Activated T-cell treated with anti-CD3 and anti-CD28 coated beads, Interleukin-2, amount 50 U/mL, for 48 hours (primary cell): Measurements from ENCODE around the gene TFB2M.
"Not testable (repeated sequence)": the region's sequence is repeated elsewhere in the genome, so short reads cannot be mapped to it uniquely, and the experiment has no call there.

Experiments
- DNase-seq, 2 experiments: peaks; one replicate each; pipeline ENCODE4 v3.0.0-alpha.2; 2020

The TFB2M gene

GRCh38 chr1:246582301-246583055, 16.4 kb upstream of the TFB2M start:
- no peak for DNase-seq

GRCh38 chr1:246580497-246581370, 14.7 kb upstream of the TFB2M start:
- no peak for DNase-seq

- DNase-seq: no peak
Measured at GRCh38 chr1:246579818-246580217, 13.8 kb upstream of the TFB2M start.

- DNase-seq: no peak
Measured at GRCh38 chr1:246577720-246578106, 11.7 kb upstream of the TFB2M start.

GRCh38 chr1:246577082-246577719, 11.1 kb upstream of the TFB2M start:
- no peak for DNase-seq

GRCh38 chr1:246576709-246577032, 10.6 kb upstream of the TFB2M start:
- no peak for DNase-seq

GRCh38 chr1:246573491-246573890, 7.4 kb upstream of the TFB2M start:
- DNase-seq: no peak

- no peak for DNase-seq
Measured at GRCh38 chr1:246572785-246573184, 6.7 kb upstream of the TFB2M start.

GRCh38 chr1:246571953-246572352, 5.9 kb upstream of the TFB2M start:
- no peak for DNase-seq

- DNase-seq: peak in 1 of 2 experiments; percentile 32
Measured at GRCh38 chr1:246571309-246571708, 5.2 kb upstream of the TFB2M start.

- peak; percentile 37 to 43 for DNase-seq
Measured at GRCh38 chr1:246569248-246570238, 3.5 kb upstream of the TFB2M start.

- DNase-seq: no peak
Measured at GRCh38 chr1:246567646-246568235, 1.7 kb upstream of the TFB2M start.

GRCh38 chr1:246566813-246567645, 968 bp upstream of the TFB2M start:
- no peak for DNase-seq

- no peak for DNase-seq
Measured at GRCh38 chr1:246565751-246566127, 322 bp downstream of the TFB2M start.

GRCh38 chr1:246564839-246565750, 966 bp downstream of the TFB2M start:
- no peak for DNase-seq

- not testable (repeated sequence) for DNase-seq
Measured at GRCh38 chr1:246560833-246561232, 5.2 kb downstream of the TFB2M start.

- no peak for DNase-seq
Measured at GRCh38 chr1:246559310-246559709, 6.8 kb downstream of the TFB2M start.

- no peak for DNase-seq
Measured at GRCh38 chr1:246558041-246558440, 8.0 kb downstream of the TFB2M start.

GRCh38 chr1:246554201-246554600, 11.9 kb downstream of the TFB2M start:
- DNase-seq: no peak

GRCh38 chr1:246552110-246552509, 14.0 kb downstream of the TFB2M start:
- DNase-seq: no peak
